ENCODE data around the gene PIAS4.

DNA sequence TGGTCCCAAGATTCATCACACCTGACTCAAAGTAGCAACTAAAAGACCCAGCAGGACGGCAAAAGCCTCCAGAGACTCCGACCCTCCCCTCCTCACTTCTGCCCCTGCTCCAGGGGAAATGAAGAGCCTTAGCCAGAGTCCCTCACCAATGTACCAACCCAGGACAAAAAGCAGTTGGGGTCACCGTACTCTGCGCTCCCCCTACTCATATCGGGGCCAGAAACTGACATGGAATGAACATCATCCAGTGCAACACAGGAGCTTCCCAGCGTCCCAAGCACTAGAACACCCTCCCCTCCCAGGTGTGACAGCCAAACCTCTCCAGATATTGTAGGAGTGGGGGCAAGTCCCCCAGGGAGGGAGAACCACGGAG is 24.0 kb upstream of the PIAS4 start:
- TF ChIP-seq EZH2 (IDR thresholded peaks at IDR 0.05): no peak
- TF ChIP-seq, protein P1, sequence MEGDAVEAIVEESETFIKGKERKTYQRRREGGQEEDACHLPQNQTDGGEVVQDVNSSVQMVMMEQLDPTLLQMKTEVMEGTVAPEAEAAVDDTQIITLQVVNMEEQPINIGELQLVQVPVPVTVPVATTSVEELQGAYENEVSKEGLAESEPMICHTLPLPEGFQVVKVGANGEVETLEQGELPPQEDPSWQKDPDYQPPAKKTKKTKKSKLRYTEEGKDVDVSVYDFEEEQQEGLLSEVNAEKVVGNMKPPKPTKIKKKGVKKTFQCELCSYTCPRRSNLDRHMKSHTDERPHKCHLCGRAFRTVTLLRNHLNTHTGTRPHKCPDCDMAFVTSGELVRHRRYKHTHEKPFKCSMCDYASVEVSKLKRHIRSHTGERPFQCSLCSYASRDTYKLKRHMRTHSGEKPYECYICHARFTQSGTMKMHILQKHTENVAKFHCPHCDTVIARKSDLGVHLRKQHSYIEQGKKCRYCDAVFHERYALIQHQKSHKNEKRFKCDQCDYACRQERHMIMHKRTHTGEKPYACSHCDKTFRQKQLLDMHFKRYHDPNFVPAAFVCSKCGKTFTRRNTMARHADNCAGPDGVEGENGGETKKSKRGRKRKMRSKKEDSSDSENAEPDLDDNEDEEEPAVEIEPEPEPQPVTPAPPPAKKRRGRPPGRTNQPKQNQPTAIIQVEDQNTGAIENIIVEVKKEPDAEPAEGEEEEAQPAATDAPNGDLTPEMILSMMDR (IDR thresholded peaks at IDR 0.05): no peak
